Measurements from ENCODE around the gene AWAT2. TPM values are rescaled to one million over a fixed set of nuclear protein-coding genes. Genes with fewer than 3 reads are reported as not detected.

Gene AWAT2, protein sequence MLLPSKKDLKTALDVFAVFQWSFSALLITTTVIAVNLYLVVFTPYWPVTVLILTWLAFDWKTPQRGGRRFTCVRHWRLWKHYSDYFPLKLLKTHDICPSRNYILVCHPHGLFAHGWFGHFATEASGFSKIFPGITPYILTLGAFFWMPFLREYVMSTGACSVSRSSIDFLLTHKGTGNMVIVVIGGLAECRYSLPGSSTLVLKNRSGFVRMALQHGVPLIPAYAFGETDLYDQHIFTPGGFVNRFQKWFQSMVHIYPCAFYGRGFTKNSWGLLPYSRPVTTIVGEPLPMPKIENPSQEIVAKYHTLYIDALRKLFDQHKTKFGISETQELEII
- total RNA-seq: not detected in 2 replicates

DNA sequence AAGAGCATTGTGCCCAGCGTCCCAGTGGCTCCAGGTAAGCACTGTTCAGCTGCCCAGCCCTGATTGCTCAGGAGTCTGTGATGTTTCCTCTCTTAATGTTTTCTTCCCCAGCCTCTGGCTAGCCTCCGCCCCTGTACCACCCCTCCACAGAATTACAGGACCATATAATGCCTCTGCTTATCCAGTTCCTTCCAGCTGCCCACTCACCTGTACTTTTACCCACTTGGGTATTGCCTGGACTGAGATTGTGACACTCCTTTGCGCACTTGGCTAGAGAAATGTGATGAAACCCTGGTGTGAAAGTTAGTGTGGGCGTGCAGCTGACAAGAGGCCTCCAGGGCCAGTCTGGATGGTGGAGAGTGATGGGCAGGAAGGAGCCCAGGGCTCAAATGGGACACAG is at the start of gene AWAT2:
Gene AWAT2 (minus strand): TSS at position 14 of the 400 bp plus-strand sequence. CDS start 6 bp downstream, at position 8.

DNA sequence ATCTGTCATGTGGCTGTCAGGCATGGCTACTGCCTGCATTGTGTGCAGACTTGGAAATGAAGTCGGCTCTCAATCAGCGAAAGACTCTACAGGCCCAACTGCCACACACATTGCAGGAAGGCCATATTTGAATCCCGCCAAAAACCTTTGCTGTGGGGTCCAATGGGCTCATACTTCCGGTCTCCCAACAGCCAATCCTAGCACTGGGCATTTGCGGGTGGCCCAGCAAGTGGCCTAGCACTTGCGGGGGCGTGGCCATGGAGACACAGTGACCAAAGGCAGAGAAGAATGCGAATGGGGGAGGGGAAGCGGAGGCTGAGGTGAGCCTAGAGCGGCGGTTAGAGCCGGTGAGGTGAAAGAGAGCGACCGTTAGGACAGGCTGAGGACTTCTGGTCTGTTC is 12.3 kb upstream of the AWAT2 start, which contains the start of gene OTUD6A:
Gene OTUD6A (plus strand): TSS at position 382 of the 400 bp plus-strand sequence. CDS start 68 bp downstream, outside the sequence.

Other genes starting within 250 kb of the AWAT2 start
- gene OTUD6A, start 12.5 kb upstream of the AWAT2 start, total RNA-seq: not detected in 2 replicates
- gene IGBP1, start 83.5 kb upstream of the AWAT2 start, total RNA-seq: 65.6 and 86.9 TPM in 2 replicates
- gene DGAT2L6, start 127.5 kb upstream of the AWAT2 start, total RNA-seq: not detected in 2 replicates
- not detected in 2 replicates for gene AWAT1, start 184.7 kb upstream of the AWAT2 start, total RNA-seq
- gene P2RY4, start 210.3 kb upstream of the AWAT2 start, total RNA-seq: not detected in 2 replicates
- gene ARR3, start 218.4 kb upstream of the AWAT2 start, total RNA-seq: not detected in 2 replicates
- gene RAB41, start 232.2 kb upstream of the AWAT2 start, total RNA-seq: not detected in 2 replicates
- 26.0 and 28.8 TPM in 2 replicates for gene PDZD11, start 240.0 kb upstream of the AWAT2 start, total RNA-seq
- 1.4 and 2.3 TPM in 2 replicates for gene KIF4A, start 240.2 kb upstream of the AWAT2 start, total RNA-seq

Measured in cardiac ventricle fibroblast (primary cell).